Stimulated activated naive CD8-positive, alpha-beta T cell treated with anti-CD3 and anti-CD28 coated beads, Interleukin-15, Interleukin-2, amounts not matched to agents 100 ng/mL and 50 ng/mL, for 24 hours (primary cell): Measurements from ENCODE around the gene SYTL3.
"Not testable (repeated sequence)": the region's sequence is repeated elsewhere in the genome, so short reads cannot be mapped to it uniquely, and the experiment has no call there.

Experiments used
- H3K27ac Mint-ChIP-seq: one replicate; pipeline ENCODE4 v1.8.0; 2021; ENCODE audit warnings: mild to moderate bottlenecking, mixed read lengths
- H3K27me3 Mint-ChIP-seq: one replicate; pipeline ENCODE4 v1.8.0; 2021; ENCODE audit warnings: mixed read lengths
- H3K36me3 Mint-ChIP-seq: one replicate; pipeline ENCODE4 v1.8.0; 2021; ENCODE audit warnings: low read depth, mixed read lengths
- H3K4me1 Mint-ChIP-seq: one replicate; pipeline ENCODE4 v1.8.0; 2021; ENCODE audit warnings: low read depth, mixed read lengths
- H3K4me3 Mint-ChIP-seq: one replicate; pipeline ENCODE4 v1.8.0; 2021; ENCODE audit warnings: mild to moderate bottlenecking, mixed read lengths
- H3K9me3 Mint-ChIP-seq: one replicate; pipeline ENCODE4 v1.8.0; 2021; ENCODE audit warnings: mixed read lengths

Gene SYTL3

GRCh38 chr6:158630938-158631616 is 18.8 kb upstream of the SYTL3 start:
- peak overlapping the region; percentile 58 for H3K27ac Mint-ChIP-seq
- peaks cover 76% of the 10 kb centered on the region for H3K36me3 Mint-ChIP-seq
- peaks cover 23% of the 10 kb centered on the region for H3K4me1 Mint-ChIP-seq
- no peak overlapping the region for H3K4me3 Mint-ChIP-seq
- H3K9me3 Mint-ChIP-seq: no peaks in the 10 kb centered on the region
- H3K27me3 Mint-ChIP-seq: no peaks in the 10 kb centered on the region

DNA sequence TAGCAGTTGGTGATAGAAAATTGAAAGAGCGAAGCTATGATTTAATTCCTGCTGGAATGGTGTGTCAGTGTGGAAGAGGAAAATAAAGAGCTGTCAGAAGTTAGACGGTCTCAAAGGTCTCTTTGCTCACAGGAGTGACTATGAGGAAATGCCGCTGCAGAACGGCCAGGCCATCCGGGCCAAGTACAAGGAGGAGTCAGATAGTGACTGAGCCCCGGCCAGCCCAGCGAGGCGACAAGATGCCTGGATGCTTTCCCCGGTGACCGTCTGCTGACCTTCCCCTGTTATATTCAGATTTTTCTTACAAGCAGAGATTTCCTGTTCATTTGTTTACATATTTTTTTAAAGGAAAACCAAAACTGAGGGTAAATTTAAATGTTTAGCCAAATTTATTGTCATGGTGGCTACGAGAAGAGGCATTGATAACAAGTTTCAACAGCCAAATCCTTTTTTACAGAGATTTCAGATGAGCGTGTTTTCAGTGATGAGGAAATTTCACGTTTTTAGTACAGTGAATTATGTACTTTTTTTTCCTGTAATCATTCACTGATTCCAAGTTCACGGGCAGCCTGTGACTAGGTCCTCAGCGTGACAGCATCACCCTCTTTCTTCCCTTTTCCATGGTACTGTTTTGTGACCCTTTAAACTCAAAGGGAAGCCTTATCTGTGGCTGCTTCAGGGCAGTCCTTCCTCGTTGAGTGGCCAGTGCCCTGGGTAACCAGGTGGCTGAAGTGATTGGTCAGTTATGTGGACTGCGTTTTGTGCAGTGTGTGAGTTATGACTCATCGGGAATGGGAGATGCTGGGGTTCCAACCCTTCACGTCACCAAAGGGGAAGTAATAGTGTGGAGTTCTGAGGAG is 17.9 kb upstream of the SYTL3 start:
- Mint-ChIP-seq H3K4me3 (no peak overlapping the region), H3K36me3 (peaks cover 76% of the 10 kb centered on the region), H3K9me3 (no peaks in the 10 kb centered on the region), H3K27ac (peak overlapping the region; percentile 78), H3K27me3 (no peaks in the 10 kb centered on the region), H3K4me1 (peaks cover 32% of the 10 kb centered on the region)

- Mint-ChIP-seq H3K27ac (peak overlapping the region; percentile 78), H3K36me3 (peaks cover 77% of the 10 kb centered on the region), H3K4me1 (peaks cover 39% of the 10 kb centered on the region)
- not testable (repeated sequence) for H3K4me3 Mint-ChIP-seq, H3K9me3 Mint-ChIP-seq, H3K27me3 Mint-ChIP-seq
Observed at GRCh38 chr6:158632538-158633119, 17.2 kb upstream of the SYTL3 start.

- Mint-ChIP-seq H3K9me3 (no peaks in the 10 kb centered on the region), H3K4me1 (peaks cover 39% of the 10 kb centered on the region), H3K4me3 (no peak overlapping the region), H3K27me3 (no peaks in the 10 kb centered on the region), H3K27ac (peak overlapping the region; percentile 55), H3K36me3 (peaks cover 73% of the 10 kb centered on the region)
Observed at GRCh38 chr6:158633127-158633526, 16.7 kb upstream of the SYTL3 start.

- Mint-ChIP-seq H3K27me3 (no peaks in the 10 kb centered on the region), H3K27ac (peak overlapping the region; percentile 63), H3K36me3 (peaks cover 74% of the 10 kb centered on the region), H3K9me3 (no peaks in the 10 kb centered on the region), H3K4me1 (peaks cover 53% of the 10 kb centered on the region), H3K4me3 (no peak overlapping the region)
Observed at GRCh38 chr6:158634695-158635426, 15.0 kb upstream of the SYTL3 start.

DNA sequence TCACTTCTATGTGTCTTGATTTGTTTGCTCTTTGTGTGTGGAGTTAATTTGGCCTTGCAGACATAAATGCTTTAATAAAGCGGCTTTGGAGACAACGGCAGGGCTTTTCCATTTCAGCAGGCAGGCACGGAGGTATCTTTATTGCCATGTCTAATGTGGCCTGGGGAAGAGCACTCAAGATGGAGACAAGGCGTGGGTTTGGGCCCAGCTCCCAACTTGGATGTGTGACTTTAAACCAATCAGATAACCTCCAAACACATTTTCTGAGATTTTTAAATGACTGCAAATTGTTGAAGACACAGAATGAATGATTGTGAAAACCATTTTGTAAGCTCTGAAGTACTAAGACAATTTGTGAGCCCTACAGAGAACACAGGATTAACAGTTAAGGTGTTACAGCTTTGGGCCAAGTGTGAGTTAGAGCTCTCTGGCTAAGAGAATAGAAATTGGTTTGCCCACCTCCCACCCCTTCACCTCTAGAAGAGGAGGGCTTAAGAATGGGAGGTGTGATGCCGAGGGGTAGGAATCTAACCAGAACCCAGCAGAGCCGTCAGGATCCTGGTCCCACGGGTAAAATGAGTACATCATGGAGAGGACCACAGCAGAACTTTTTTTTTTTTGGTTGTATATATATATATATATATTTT is 14.3 kb upstream of the SYTL3 start:
- no peaks in the 10 kb centered on the region for H3K27me3 Mint-ChIP-seq
- peaks cover 77% of the 10 kb centered on the region for H3K36me3 Mint-ChIP-seq
- H3K4me1 Mint-ChIP-seq: peaks cover 60% of the 10 kb centered on the region
- no peaks in the 10 kb centered on the region for H3K9me3 Mint-ChIP-seq
- H3K4me3 Mint-ChIP-seq: no peak overlapping the region
- H3K27ac Mint-ChIP-seq: peak overlapping the region; percentile 63

GRCh38 chr6:158636778-158637177 is 13.1 kb upstream of the SYTL3 start:
- H3K27me3 Mint-ChIP-seq: no peaks in the 10 kb centered on the region
- no peaks in the 10 kb centered on the region for H3K9me3 Mint-ChIP-seq
- H3K27ac Mint-ChIP-seq: peak overlapping the region; percentile 32
- H3K4me1 Mint-ChIP-seq: peaks cover 66% of the 10 kb centered on the region
- H3K36me3 Mint-ChIP-seq: peaks cover 76% of the 10 kb centered on the region
- H3K4me3 Mint-ChIP-seq: no peak overlapping the region

GRCh38 chr6:158638324-158638854 is 11.5 kb upstream of the SYTL3 start:
- Mint-ChIP-seq H3K27ac (no peak overlapping the region), H3K27me3 (no peaks in the 10 kb centered on the region), H3K4me3 (peak overlapping the region; percentile 7), H3K9me3 (no peaks in the 10 kb centered on the region), H3K36me3 (peaks cover 77% of the 10 kb centered on the region), H3K4me1 (peaks cover 79% of the 10 kb centered on the region)

- H3K4me1 Mint-ChIP-seq: peaks cover 78% of the 10 kb centered on the region
Observed at GRCh38 chr6:158639056-158639455, 10.8 kb upstream of the SYTL3 start.

GRCh38 chr6:158640519-158640918 is 9.3 kb upstream of the SYTL3 start:
- Mint-ChIP-seq H3K27ac (peak overlapping the region; percentile 74), H3K36me3 (peaks cover 68% of the 10 kb centered on the region), H3K27me3 (no peaks in the 10 kb centered on the region), H3K9me3 (no peaks in the 10 kb centered on the region), H3K4me3 (peak overlapping the region; percentile 66), H3K4me1 (peaks cover 77% of the 10 kb centered on the region)

More at GRCh38 chr6:158639056-158639455, 10.8 kb upstream of the SYTL3 start:
- peak overlapping the region; percentile 13 for H3K4me3 Mint-ChIP-seq
- no peaks in the 10 kb centered on the region for H3K27me3 Mint-ChIP-seq
- peaks cover 78% of the 10 kb centered on the region for H3K36me3 Mint-ChIP-seq
- H3K27ac Mint-ChIP-seq: no peak overlapping the region
- no peaks in the 10 kb centered on the region for H3K9me3 Mint-ChIP-seq

GRCh38 chr6:158642097-158642601 is 7.7 kb upstream of the SYTL3 start:
- Mint-ChIP-seq H3K27me3 (no peaks in the 10 kb centered on the region), H3K27ac (peak overlapping the region; percentile 97), H3K4me3 (peak overlapping the region; percentile 98), H3K36me3 (peaks cover 53% of the 10 kb centered on the region), H3K9me3 (no peaks in the 10 kb centered on the region), H3K4me1 (peaks cover 78% of the 10 kb centered on the region)

- H3K4me3 Mint-ChIP-seq: peak overlapping the region; percentile 98
- peak overlapping the region; percentile 97 for H3K27ac Mint-ChIP-seq
- no peaks in the 10 kb centered on the region for H3K9me3 Mint-ChIP-seq
- peaks cover 85% of the 10 kb centered on the region for H3K4me1 Mint-ChIP-seq
- H3K27me3 Mint-ChIP-seq: no peaks in the 10 kb centered on the region
- H3K36me3 Mint-ChIP-seq: peaks cover 48% of the 10 kb centered on the region
Observed at GRCh38 chr6:158643836-158644230, 6.0 kb upstream of the SYTL3 start.

DNA sequence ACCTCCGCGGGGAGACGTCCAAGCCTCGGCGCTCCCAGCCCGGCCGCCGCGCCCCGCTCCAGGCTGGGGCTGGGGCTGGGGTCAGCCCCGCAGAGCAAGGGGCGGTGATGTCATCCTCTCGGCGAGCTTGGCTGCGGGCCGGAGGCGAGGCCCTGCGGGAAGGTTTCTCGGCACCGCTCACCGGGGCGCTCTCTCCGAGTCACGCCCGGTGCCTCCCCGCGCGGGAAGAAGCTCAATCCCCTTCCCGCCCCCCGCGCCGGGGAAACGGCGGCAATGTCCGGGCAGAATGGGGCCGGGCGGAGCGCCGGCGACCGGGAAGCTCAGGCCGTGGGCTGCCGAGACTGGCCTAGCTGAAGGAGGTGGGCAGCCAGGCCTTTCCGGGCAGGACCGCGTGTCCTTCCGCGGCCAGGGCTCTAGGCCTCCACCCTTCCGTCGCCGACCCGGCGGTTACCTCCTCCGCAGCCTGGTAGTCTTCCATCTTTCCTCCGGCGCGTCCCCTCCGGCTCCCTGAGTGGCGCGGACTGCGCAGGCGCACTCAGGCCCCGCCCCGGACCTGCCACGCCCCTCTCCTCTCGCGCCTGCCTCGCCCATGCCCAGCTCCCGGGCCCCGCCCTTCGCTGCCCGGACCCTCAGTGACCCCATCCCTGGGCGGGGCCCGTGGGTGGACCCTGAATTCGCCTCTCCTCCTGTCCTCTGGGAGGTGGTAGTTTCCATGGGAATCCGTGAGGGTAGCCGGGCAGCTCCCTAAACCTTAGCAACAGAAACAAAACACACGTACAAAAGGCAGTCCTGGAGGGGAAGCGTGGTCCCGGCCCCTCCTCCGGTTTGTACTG is 5.4 kb upstream of the SYTL3 start, which contains the start of gene DYNLT1:
DYNLT1 (minus strand) TSS at position 513 of the 833 bp plus-strand sequence; CDS start at position 478, 35 bp downstream.
- H3K4me3 Mint-ChIP-seq: peak within 1 kb of the TSS; percentile 98
- no peaks in the 10 kb centered on the region for H3K9me3 Mint-ChIP-seq

More for the DNA sequence above, 5.4 kb upstream of the SYTL3 start, which contains the start of gene DYNLT1:
- peaks cover 45% of the 10 kb centered on the region for H3K36me3 Mint-ChIP-seq
- H3K4me1 Mint-ChIP-seq: peaks cover 86% of the 10 kb centered on the region
- H3K27me3 Mint-ChIP-seq: no peaks in the 10 kb centered on the region
- H3K27ac Mint-ChIP-seq: peak within 1 kb of the TSS; percentile 97
